GM18867 (cell line): ENCODE data around the gene CACNA1D.

ENCODE experiments used
- ATAC-seq: cut with Tn5 transposase; IDR thresholded peaks from one replicate; pipeline ENCODE4 v1.9.1; 2021; ENCODE audit warnings: mild to moderate bottlenecking, moderate library complexity; ENCODE audit not compliant: unreplicated experiment

The CACNA1D gene

DNA sequence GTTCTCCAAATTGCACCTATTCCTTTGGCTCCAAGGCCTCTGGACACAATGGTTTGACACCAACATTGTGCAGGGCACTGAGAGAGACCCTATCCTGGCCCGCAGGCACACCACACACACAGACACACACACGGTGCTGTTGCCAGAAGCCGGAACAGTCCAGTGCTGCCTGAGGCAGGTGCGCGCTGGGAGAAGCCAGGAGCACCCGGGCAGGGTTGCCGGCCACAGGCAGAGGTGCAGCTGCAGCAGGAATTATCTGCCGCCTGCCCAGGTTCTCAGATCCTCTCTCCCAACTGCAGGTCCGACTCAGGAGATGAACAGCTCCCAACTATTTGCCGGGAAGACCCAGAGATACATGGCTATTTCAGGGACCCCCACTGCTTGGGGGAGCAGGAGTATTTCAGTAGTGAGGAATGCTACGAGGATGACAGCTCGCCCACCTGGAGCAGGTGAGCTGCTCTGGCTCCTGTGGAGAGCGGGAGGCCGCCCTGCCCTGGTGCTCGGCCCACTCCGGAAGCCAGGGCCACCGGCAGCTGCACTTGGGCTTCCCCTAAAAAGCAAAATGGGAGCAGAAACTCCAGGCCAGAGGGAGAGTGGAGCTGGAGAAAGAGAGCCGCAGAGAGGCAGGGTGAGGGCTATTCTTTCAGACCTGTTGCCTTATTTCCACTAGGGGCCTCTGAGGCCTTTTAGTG is 308.9 kb downstream of the CACNA1D start:
- ATAC-seq, result no peak

DNA sequence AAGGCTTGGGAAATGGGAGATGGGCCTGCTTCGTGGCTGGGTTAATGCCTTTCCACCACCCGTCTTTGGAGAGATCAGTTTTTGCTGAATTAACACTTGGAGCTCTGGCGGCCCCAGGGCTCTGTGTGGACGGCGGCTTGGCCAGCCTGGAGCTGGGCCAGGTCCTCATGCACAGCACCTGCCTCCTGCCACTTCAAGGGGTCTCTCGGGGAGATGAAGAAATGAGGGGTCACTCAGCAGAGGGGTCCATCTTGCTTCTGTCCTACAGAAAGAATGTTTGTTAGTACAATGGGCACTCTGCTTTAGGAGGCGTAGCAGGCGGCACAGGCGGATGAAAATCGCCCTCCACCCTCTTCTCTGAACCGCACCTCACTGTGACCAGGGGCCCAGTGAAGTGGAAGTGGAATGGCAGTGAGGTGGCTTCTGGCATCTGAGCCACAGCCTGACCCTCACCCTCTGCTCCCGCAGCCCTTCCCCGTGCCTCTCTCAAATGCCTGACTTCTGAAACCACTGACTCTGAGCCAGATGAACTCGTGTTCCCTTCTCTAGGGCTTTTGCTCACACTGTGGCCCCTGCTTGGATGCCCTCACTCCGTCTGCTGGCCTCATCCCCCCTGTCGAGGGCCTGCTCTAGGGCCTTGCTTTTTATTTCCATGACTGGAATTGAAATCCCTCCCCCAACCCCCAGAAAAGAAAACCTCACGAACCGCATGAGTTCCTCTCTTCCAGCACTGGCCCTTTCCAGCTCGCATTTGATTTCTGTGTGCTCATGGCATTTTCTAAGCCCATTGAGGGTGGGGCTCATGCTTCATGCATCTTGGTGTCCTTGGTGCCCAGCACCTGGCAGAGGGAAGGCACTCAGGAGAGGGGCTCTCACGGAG is 309.6 kb downstream of the CACNA1D start:
- no peak for ATAC-seq

DNA sequence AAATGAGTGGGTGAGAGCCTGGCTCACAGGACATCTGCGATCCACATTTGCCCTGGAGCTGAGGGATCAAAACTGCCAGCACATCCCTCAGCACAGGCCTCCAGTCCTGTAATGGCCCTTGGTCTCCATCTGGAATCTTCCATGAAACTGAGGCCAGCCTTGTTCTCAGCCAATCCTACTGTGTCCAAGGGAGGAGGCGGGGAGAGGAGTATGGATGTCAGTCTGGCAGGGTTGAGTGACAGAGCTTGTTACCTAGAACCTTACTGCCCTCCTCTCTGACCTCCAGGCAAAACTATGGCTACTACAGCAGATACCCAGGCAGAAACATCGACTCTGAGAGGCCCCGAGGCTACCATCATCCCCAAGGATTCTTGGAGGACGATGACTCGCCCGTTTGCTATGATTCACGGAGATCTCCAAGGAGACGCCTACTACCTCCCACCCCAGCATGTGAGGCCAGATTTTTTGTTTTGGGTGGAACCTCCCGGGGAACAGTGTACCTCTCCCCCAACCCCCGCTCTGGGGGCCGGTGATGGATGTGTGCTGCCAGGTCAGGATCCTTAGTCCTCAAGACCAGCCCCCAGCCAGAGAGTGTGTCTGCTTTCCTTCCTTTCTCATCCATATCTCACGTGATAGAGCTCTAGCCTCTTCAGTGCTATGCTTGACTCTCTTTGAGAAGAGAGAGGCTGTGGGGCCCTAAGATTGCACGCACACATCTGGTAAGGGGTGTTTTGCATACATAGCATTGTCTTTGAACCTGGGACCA is 310.5 kb downstream of the CACNA1D start:
- peak; percentile 57 for ATAC-seq

DNA sequence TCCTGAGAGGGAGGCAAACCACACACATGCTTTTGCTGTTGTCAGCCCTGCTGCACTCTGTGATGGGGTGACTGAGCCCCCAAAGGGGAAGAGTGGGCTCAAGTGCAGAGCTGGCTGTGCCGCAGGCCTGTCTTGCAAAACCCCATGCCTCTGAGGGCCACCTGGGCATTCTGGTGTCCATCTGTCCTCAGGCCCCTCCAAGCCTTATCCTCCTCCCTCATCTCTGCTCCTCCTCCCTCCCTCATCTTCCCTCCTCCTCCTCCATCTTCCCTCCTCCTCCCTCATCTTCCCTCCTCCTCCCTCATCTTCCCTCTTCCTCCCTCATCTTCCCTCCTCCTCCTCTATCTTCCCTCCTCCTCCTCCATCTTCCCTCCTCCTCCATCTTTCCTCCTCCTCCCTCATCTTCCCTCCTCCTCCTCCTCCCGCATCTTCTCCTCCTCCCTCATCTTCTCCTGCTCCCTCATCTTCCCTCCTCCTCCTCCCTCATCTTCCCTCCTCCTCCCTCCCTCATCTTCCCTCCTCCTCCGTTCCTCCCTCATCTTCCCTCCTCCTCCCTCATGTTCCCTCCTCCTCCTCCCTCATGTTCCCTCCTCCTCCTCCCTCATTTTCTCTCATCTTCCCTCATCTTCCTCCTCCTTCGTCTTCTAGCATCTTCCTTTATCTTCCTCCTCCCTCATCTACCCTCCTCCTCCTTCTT is 311.2 kb downstream of the CACNA1D start:
- ATAC-seq, result no peak

DNA sequence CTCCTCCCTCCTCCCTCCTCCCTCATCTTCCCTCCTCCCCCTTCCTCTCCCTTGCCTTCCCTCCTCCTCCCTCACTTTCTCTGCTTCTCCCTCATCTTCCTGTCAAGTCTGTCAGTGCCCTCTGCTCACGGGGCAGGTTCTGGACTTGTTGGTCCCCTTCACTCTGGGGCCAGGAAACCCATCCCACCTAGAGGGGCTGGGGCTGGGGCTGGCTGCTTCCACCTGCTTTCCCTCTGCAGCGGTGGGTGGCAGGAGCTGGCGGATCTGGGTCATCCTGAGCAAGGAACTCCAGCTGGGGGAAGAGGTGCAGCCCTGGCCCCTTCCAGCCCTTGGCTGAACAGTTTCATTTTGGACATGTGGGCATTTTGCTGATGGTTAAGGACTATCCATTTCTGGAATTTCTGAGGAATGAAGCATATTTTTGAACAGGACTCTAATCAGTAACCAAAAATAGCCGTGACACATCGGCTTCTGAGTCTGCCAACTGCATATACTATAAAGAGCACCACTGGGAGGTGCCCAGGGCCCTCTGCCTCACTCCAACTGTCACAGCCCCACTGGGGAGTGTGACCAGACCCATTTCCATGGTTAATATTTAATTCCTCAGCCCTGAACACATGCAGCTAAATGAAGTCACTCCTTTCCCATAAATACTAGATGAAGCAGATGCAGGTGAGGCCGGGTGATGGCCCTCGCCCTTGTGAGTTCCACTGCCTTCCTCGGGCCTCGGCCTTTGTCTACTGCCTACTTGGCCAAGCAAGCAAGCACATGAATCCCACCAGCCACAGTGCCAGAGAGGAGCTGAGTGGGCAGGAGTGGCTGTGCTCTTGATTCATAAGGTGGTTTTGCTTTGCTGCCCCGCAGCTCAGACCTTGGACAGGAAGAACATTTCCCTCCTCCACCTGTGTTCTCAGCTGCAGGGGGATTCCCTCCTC is 312.0 kb downstream of the CACNA1D start:
- no peak for ATAC-seq

DNA sequence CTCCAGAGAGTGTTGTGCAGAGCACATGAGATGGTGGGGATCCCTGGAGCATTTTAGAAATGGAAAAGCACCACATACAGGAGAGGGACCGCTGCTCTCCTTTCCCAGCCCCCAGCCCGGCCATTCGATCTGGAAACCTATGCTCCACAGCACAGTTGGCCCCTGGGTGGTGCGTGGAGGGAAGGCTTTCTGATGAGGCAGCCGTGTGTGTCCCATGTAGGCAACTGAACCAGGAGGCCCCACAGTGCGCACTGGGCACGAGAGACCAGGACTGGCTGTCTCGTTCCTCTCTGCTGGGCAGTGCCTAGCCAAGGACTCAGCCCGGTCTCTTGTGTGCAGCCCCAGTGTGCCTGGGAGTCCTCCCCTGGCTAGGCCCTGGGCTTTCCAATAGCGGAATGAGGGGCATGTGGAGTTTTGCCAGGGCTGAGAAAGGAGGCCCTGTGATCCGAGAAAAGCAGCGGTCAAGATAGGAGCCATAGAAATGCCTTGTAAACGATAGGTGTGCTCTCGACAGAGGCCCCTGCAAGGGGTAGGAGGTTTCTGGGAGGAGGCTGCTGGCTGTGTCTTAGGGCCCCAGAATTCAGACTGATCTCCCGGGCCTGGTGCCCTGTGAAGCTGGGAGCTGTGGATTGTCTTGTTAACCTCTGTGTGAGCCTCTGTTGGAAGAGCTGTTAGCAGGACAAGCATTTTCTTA is 312.9 kb downstream of the CACNA1D start:
- ATAC-seq, result no peak

DNA sequence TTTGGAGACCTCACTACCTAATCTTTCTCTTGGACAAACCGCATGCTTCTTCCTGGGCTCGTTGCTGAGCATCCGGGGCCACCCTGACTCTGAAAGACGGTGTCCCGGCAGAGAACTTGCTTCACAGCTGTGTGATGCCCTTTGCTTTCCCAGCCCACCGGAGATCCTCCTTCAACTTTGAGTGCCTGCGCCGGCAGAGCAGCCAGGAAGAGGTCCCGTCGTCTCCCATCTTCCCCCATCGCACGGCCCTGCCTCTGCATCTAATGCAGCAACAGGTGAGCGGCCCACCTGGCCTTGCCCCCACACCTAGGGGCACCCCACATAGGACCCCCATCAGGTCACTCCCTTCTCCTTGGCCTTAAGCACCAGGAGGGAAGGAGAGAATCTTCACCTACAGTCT is 314.1 kb downstream of the CACNA1D start:
- no peak for ATAC-seq

DNA sequence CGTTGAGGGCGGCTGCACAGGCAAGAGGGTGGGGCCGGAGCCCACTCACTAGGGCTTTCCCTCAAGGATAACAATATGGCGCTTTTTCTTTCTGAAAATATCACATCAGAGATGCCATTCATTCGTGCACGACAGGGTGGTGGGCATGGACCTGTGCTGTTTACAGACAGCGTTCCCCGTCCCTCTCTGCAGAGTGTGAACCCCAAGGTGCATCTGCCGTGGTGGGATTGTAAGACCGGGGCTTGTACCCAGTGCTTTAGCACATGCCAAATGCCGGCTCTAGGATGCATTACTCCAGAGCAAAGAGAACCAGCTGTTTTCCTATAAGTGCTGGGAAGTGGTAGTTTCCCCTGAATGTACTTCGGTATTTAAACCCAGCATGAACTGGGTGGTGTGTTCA is 314.9 kb downstream of the CACNA1D start:
- ATAC-seq, result no peak

DNA sequence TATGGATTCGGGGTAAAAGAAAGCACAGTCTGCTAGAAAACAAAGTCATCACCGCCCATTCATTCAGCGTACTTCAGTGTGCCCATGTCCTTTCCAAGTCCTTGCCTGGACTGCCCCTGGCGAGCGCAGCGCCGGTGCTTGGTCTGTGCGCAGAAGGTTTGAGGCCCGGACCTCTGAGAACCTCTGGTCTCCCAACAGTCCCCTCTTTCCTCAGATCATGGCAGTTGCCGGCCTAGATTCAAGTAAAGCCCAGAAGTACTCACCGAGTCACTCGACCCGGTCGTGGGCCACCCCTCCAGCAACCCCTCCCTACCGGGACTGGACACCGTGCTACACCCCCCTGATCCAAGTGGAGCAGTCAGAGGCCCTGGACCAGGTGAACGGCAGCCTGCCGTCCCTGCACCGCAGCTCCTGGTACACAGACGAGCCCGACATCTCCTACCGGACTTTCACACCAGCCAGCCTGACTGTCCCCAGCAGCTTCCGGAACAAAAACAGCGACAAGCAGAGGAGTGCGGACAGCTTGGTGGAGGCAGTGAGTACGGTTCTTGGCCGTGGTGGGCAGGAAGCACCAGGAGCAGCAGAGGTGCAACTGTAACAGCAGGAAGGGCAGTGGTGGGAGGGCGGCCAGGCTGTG is 315.5 kb downstream of the CACNA1D start:
- no peak for ATAC-seq

DNA sequence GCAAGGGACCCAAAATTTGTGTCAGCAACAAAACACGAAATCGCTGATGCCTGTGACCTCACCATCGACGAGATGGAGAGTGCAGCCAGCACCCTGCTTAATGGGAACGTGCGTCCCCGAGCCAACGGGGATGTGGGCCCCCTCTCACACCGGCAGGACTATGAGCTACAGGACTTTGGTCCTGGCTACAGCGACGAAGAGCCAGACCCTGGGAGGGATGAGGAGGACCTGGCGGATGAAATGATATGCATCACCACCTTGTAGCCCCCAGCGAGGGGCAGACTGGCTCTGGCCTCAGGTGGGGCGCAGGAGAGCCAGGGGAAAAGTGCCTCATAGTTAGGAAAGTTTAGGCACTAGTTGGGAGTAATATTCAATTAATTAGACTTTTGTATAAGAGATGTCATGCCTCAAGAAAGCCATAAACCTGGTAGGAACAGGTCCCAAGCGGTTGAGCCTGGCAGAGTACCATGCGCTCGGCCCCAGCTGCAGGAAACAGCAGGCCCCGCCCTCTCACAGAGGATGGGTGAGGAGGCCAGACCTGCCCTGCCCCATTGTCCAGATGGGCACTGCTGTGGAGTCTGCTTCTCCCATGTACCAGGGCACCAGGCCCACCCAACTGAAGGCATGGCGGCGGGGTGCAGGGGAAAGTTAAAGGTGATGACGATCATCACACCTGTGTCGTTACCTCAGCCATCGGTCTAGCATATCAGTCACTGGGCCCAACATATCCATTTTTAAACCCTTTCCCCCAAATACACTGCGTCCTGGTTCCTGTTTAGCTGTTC is 316.9 kb downstream of the CACNA1D start:
- ATAC-seq, result no peak

DNA sequence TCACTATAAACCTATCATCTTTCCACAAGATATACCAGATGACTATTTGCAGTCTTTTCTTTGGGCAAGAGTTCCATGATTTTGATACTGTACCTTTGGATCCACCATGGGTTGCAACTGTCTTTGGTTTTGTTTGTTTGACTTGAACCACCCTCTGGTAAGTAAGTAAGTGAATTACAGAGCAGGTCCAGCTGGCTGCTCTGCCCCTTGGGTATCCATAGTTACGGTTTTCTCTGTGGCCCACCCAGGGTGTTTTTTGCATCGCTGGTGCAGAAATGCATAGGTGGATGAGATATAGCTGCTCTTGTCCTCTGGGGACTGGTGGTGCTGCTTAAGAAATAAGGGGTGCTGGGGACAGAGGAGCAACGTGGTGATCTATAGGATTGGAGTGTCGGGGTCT is 318.0 kb downstream of the CACNA1D start:
- ATAC-seq, result no peak

DNA sequence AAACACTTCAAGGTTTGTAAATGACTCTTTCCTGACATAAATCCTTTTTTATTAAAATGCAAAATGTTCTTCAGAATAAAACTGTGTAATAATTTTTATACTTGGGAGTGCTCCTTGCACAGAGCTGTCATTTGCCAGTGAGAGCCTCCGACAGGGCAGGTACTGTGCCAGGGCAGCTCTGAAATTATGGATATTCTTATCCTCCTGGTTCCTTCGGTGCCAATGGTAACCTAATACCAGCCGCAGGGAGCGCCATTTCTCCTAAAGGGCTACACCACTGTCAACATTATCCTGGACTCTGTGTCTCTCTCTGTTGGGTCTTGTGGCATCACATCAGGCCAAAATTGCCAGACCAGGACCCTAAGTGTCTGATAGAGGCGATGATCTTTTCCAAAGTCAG is 318.8 kb downstream of the CACNA1D start:
- no peak for ATAC-seq

DNA sequence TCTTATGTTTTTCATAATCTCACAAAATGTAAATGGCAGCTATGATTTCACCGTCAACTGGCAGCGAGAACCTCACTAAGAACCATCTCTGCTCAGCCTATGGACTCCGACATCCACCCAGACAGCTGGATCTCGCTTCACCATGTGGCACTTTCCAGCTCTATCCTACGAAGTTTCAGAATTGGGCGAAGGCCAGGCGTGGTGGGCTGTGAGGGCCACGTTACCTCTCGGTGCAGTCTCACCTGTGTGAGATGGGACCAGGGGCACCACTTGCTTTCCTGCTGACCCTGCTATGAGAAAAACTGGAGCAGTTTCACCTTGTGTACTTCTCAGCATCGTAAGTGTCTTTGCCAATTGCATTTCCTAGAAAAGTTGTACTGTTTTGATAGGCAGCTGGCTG is 319.5 kb downstream of the CACNA1D start:
- ATAC-seq, result no peak

DNA sequence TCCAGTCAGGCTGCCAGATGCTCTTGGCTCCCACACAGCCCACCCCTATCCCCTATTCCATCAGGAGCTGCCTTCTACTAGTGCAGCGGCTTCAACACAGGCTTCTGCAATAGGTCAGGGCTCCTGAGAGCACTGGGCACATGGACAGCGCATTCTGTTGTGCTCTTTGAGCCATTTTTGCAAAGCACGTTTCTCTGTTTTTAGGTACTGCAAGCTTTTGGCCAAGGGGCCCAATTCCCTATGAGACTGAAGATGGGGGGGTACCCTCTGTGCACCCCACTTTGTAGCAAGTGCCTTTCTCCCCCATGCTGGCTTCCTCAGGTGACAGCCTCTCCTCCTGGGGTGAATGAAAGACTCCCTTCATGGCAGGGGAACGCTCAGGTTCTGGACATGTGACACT is 320.7 kb downstream of the CACNA1D start:
- no peak for ATAC-seq

DNA sequence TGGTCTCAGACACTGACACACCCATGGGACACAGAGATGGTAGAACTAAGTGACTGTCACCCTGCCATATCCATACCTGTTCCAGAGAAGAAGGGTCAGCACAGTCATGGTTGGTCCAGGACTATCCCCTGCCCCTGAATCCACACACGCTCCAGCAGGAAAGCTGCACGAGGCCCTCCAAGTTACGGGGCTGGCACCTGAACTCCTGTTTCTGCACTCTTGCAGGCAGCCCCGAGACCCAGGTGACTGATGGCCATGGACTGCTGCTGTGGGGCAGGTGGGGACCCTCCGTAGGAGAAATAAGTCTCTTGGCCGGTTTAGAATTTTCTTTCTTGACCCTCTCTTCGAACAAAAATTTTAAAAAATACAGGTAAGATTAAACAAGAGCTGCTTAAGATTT is 321.2 kb downstream of the CACNA1D start:
- no peak for ATAC-seq

DNA sequence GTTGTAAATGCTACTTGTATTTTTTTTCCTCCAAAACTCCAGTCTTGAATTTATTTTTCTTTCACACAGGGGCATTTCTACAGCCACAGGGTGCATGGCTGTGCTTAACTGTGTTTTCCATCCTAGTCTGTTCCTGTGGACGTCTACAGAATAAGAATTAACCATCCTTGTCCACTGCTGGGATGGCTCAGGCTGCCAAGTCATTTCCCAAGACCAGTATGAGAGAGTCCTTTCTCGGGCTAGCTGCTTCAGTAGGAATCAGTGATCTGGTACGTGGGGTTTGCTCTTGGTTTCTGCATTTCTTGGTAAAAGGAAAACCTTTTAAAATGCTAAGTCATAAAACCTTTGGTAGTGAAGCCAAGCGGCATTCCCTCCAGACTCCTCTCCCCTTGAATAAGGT is 322.0 kb downstream of the CACNA1D start:
- no peak for ATAC-seq

DNA sequence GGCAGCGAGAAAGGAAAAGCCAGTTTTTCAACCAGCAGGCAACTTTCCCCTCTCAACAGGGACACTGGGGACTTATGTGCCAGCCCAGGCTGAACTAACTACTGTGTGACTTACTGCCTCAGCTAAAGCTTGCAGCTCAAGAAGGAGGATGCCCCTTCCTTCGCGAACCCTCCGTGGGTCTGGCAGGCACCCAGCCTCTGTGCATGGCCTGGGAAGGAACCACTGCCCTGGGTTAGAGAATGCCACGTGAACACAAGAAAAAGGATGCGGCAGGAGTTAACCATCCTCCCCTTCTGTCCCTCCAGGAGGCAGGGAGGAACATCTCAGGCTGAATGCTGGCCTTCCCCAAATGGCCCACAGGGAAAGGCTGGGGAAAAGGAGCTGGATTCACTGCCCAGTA is 322.8 kb downstream of the CACNA1D start:
- ATAC-seq, result no peak

DNA sequence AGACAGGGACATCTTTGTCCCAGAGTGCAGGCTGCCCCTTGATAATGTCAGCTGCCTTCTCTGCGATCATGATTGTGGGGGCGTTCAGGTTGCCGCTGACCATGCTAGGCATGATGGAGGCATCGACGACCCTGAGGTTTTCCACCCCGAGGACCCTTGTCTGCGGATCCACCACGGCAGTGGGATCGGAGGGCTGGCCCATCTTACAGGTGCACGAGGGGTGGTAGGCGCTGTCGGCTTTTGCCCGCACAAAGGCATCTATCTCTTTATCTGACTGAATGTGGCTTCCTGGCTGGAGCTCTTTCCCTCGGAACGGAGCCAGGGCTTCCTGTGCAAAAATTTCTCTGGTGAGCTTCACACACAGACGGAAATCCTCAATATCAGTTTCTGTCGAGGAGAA is 323.4 kb downstream of the CACNA1D start:
- ATAC-seq, result no peak
